Upper lobe of left lung (tissue), 6 donors: ENCODE data around the gene FAM78B. TPM values are rescaled to one million over a fixed set of nuclear protein-coding genes. Genes with fewer than 3 reads are reported as not detected.

Experiments
- ATAC-seq, 2 donors: fragments of 200-7000 bp; cut with Tn5 transposase; one replicate each; pipeline ENCODE4 v1.9.1; 2022; ENCODE audit warnings: mild to moderate bottlenecking in 2 of 2, moderate library complexity in 2 of 2; ENCODE audit not compliant: low FRiP score in 2 of 2
- DNase-seq, 2 donors: peaks; one replicate each; pipeline ENCODE4 v3.0.0-alpha.2; 2019 to 2020
- H3K27ac ChIP-seq, 4 donors: fragments of 200-600 bp; sonication (generic); one replicate each; pipeline ENCODE4 v1.5.1; 2016 to 2019
- H3K27me3 ChIP-seq, 4 donors: fragments of 200-600 bp; sonication (generic); one replicate each; pipeline ENCODE4 v1.5.1; 2017 to 2019
- H3K36me3 ChIP-seq, 4 donors: fragments of 200-600 bp; sonication (generic); one replicate each; pipeline ENCODE4 v1.5.1; 2016 to 2019
- H3K4me1 ChIP-seq, 4 donors: fragments of 200-600 bp; sonication (generic); one replicate each; pipeline ENCODE4 v1.5.1; 2018 to 2019
- H3K4me3 ChIP-seq, 4 donors: fragments of 200-600 bp; sonication (generic); one replicate each; pipeline ENCODE4 v1.5.1; 2017 to 2019; ENCODE audit warnings: mild to moderate bottlenecking in 2 of 4, moderate library complexity in 1 of 4
- H3K9me3 ChIP-seq, 4 donors: fragments of 200-600 bp; sonication (generic); one replicate each; pipeline ENCODE4 v1.5.1; 2018 to 2019
- EP300 ChIP-seq, 4 donors: sonication (generic); formaldehyde crosslinking; IDR thresholded peaks; one replicate each; pipeline ENCODE4 v1.5.1; 2017; ENCODE audit warnings: antibody characterized with exemption in 4 of 4, control low read depth in 2 of 4
- POLR2A ChIP-seq, 4 donors: fragments of 450-650 bp; IDR thresholded peaks; one replicate each; pipeline ENCODE4 v1.5.1; 2016 to 2017; ENCODE audit warnings: antibody characterized with exemption in 4 of 4, mild to moderate bottlenecking in 2 of 4
- POLR2AphosphoS5 ChIP-seq, 2 donors: sonication (generic); formaldehyde crosslinking; IDR thresholded peaks; one replicate each; pipeline ENCODE4 v1.5.1; 2017; ENCODE audit warnings: antibody characterized with exemption in 2 of 2
- WGBS, 2 donors: methylation state at CpG; one replicate each; pipeline ENCODE4 v1.1.5; 2017 to 2018; 5-methylcytosine and 5-hydroxymethylcytosine counted together
- total RNA-seq, 6 donors: library from RNA; depleted of rRNA in 4 of 6; stranded (reverse); fragments of >200 nt in 4 of 6; gene quantifications; one replicate each; pipeline versions ENCODE4 v1.1.0 to v1.2.1, GENCODE V29; 2016 to 2021
- TF ChIP-seq, protein P1 (sequence below), 6 experiments: fragments of 450-650 bp in 4 of 6; fragments of 200-600 bp in 2 of 6; sonication (generic) in 2 of 6; IDR thresholded peaks; one replicate each; pipeline ENCODE4 v1.5.1; 2016 to 2019; ENCODE audit warnings: antibody characterized with exemption in 6 of 6
- donor health status: DM: no; HTN: no; CAD: no; lungs with moderate emphysema.
- donor health status: DM: no; HTN: yes; CAD: no; lungs with severe emphysema.

Gene FAM78B
- total RNA-seq, 6 donors from 2014 or later: 0.80 to 1.3 (median 1.00) TPM; not detected in 2

DNA sequence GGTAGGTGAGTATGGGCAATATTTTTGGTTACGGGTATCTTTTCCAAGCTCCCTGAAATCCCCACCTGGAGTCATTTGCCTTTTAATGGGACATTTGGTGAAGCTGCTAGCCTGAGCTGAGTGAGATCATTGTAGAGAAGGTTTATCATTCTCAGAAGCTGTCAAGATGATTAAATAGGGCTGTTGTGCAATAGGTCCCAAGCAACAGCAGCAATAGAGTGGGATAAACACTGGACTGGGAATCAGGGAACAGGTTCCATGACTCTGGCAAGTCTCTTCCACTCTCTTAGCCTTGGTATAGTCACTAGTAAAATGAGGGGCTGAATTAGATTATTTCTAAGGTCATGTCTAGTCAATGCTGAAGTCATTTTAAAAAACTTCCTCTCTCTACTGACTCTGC, 30.3 kb upstream of the FAM78B start:
- H3K27me3 ChIP-seq: no peaks in the 10 kb centered on the region
- DNase-seq (no peak), ATAC-seq (peak in 1 of 2 donors; percentile 78)
- H3K9me3 ChIP-seq: no peaks in the 10 kb centered on the region
- TF ChIP-seq POLR2A (IDR thresholded peaks at IDR 0.05) (no peak), POLR2AphosphoS5 (IDR thresholded peaks at IDR 0.05) (no peak), EP300 (IDR thresholded peaks at IDR 0.05) (no peak)
- TF ChIP-seq, protein P1, sequence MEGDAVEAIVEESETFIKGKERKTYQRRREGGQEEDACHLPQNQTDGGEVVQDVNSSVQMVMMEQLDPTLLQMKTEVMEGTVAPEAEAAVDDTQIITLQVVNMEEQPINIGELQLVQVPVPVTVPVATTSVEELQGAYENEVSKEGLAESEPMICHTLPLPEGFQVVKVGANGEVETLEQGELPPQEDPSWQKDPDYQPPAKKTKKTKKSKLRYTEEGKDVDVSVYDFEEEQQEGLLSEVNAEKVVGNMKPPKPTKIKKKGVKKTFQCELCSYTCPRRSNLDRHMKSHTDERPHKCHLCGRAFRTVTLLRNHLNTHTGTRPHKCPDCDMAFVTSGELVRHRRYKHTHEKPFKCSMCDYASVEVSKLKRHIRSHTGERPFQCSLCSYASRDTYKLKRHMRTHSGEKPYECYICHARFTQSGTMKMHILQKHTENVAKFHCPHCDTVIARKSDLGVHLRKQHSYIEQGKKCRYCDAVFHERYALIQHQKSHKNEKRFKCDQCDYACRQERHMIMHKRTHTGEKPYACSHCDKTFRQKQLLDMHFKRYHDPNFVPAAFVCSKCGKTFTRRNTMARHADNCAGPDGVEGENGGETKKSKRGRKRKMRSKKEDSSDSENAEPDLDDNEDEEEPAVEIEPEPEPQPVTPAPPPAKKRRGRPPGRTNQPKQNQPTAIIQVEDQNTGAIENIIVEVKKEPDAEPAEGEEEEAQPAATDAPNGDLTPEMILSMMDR (IDR thresholded peaks at IDR 0.05): no peak
- H3K4me3 ChIP-seq: no peak overlapping the region
- H3K4me1 ChIP-seq: no peaks in the 10 kb centered on the region
- no peaks in the 10 kb centered on the region for H3K36me3 ChIP-seq
- 88 to 94% methylated on average over 1 of the region's 1 CpG for WGBS, 2 donors
- no peak overlapping the region for H3K27ac ChIP-seq

DNA sequence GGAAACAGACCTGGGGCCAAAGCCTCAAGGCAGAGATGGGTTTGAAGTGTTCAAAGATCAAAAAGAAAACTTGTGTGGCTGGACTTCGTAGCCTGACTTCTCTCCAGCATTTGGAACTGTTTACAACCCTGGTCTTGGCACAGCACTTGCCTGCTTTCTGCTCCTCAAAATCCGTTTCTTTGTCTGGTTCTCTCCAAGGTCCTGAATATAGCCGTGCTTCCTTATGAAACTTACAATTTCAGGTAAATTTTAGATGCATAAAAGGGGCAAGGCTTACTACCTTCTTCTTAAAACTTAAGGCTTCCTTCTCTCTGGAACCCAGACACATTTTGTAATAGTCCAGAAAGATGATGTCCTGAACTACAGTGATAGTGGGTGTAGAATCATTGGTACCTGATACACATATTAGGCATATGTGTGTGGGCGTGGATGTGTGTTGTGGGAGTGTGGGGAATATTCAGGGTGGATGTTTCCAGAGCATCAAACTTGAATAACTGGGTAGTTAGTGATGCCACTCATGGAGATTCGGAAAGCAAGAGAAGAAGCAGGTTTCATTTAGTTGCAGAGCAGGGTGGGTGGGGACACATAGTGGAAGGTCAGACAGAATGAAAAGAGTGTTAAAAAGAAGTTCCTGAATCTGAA, 26.4 kb upstream of the FAM78B start:
- WGBS, 2 donors: 57 to 60% methylated on average over 5 of the region's 5 CpGs
- Histone ChIP-seq H3K36me3 (no peaks in the 10 kb centered on the region), H3K27ac (no peak overlapping the region), H3K9me3 (no peaks in the 10 kb centered on the region), H3K4me1 (no peaks in the 10 kb centered on the region), H3K4me3 (no peak overlapping the region), H3K27me3 (no peaks in the 10 kb centered on the region)
- DNase-seq: no peak
- TF ChIP-seq POLR2AphosphoS5 (IDR thresholded peaks at IDR 0.05) (no peak), EP300 (IDR thresholded peaks at IDR 0.05) (no peak), POLR2A (IDR thresholded peaks at IDR 0.05) (no peak)
- TF ChIP-seq, protein P1 (IDR thresholded peaks at IDR 0.05): no peak
- no peak for ATAC-seq

DNA sequence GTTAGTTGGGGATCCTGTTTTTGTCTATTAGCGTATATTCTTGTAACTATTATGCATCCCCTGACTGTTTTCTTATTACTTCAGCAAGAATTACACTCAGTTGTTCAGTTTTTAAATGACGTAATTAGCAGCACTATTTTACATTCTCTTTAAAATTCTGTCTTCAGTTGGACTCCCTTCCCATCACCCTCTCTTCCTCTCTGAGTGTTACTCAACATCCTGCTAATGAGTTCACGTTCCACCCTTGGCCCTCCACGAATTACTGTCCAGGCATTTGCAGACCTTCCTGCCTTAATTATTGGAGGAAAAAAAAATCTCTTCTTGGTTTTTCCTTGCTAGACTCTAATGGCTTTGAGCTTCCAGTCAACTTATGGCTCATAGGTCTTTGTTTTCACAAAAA, 23.6 kb upstream of the FAM78B start:
- no peaks in the 10 kb centered on the region for H3K9me3 ChIP-seq

DNA sequence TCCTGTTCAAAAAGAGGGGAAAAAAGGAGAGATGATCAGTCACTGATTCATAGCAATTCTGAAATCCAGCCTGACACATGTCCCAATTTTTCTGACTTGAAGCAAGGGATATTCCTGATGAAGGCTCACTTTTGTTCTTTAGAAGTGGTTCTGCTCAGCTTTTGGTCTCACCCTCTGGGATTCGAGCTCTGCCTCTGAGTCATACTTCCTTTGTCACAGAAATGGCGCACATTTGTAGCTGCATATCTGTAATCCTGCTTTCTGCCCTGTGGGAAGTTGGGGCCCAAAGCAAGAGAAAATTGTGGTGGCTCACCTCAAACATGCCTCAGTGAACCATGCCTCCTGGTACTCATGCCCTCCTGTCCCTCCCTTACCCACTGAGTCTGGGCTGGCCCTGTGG, 22.3 kb upstream of the FAM78B start:
- H3K27me3 ChIP-seq: no peaks in the 10 kb centered on the region
- no peaks in the 10 kb centered on the region for H3K4me1 ChIP-seq
- TF ChIP-seq, protein P1 (IDR thresholded peaks at IDR 0.05): no peak
- TF ChIP-seq EP300 (IDR thresholded peaks at IDR 0.05): no peak
- no peak for TF ChIP-seq POLR2A (IDR thresholded peaks at IDR 0.05)
- TF ChIP-seq POLR2AphosphoS5 (IDR thresholded peaks at IDR 0.05): no peak
- no peaks in the 10 kb centered on the region for H3K36me3 ChIP-seq
- WGBS, 2 donors: 51 to 72% methylated on average over 2 of the region's 2 CpGs
- no peaks in the 10 kb centered on the region for H3K9me3 ChIP-seq
- no peak overlapping the region for H3K27ac ChIP-seq
- no peak for ATAC-seq
- no peak overlapping the region for H3K4me3 ChIP-seq
- DNase-seq: no peak

More for the DNA sequence above, 23.6 kb upstream of the FAM78B start:
- Histone ChIP-seq H3K4me3 (no peak overlapping the region), H3K27ac (no peak overlapping the region), H3K27me3 (no peaks in the 10 kb centered on the region), H3K4me1 (no peaks in the 10 kb centered on the region), H3K36me3 (no peaks in the 10 kb centered on the region)
- TF ChIP-seq, protein P1 (IDR thresholded peaks at IDR 0.05): no peak
- TF ChIP-seq EP300 (IDR thresholded peaks at IDR 0.05): no peak
- 57 to 66% methylated on average over 4 of the region's 4 CpGs for WGBS, 2 donors
- DNase-seq (no peak), ATAC-seq (no peak)

DNA sequence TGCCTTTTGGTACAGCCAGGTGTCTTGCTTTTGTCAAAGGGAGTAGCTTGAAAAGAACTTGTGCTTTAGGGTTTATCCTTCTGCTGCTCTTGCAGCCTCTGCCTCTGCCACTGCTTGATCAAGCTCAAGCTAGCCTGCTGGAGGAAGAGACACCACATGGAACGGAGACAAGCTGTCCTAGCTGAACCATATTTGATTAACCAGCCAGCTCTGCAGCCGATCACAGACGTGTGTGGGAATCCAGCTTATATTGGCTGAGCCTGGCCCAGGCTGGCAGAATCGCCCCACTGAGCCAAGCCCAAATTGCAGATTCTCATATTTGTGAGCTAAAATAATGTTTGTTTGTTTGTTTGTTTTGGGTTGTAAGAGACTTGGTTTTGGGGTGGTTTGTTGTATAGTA, 18.7 kb upstream of the FAM78B start:
- no peak for TF ChIP-seq EP300 (IDR thresholded peaks at IDR 0.05)
- no peak for TF ChIP-seq POLR2AphosphoS5 (IDR thresholded peaks at IDR 0.05)
- TF ChIP-seq, protein P1 (IDR thresholded peaks at IDR 0.05): no peak
- no peak for TF ChIP-seq POLR2A (IDR thresholded peaks at IDR 0.05)
- DNase-seq: no peak

More for the DNA sequence above, 18.7 kb upstream of the FAM78B start:
- no peaks in the 10 kb centered on the region for H3K9me3 ChIP-seq
- ATAC-seq: no peak
- H3K27ac ChIP-seq: no peak overlapping the region
- H3K4me1 ChIP-seq: no peaks in the 10 kb centered on the region
- WGBS, 2 donors: 77 to 79% methylated on average over 4 of the region's 4 CpGs
- H3K27me3 ChIP-seq: no peaks in the 10 kb centered on the region
- H3K4me3 ChIP-seq: no peak overlapping the region
- no peaks in the 10 kb centered on the region for H3K36me3 ChIP-seq
